HepG2 (cell line): ENCODE data around the gene LMOD1. TPM values are rescaled to one million over a fixed set of nuclear protein-coding genes. Genes with fewer than 3 reads are reported as not detected.

Experiments used
- CREB3 ChIP-seq: sonication (generic); formaldehyde crosslinking; IDR thresholded peaks from 2 replicates; pipeline ENCODE4 v1.5.0; 2020; ENCODE audit warnings: missing genetic modification reagents
- GABPA ChIP-seq, 2 experiments: IDR thresholded peaks; 2 replicates each; pipeline ENCODE4 v1.6.1; 2011 to 2016; ENCODE audit warnings: low read depth in 2 of 2, low read length in 1 of 2, missing biosample characterization in 1 of 2, missing genetic modification characterization in 1 of 2
- HOMEZ ChIP-seq: IDR thresholded peaks from 2 replicates; pipeline ENCODE4 v1.6.1; 2016; ENCODE audit warnings: low read depth
- MXD4 ChIP-seq: IDR thresholded peaks from 2 replicates; pipeline ENCODE4 v1.6.1; 2016; ENCODE audit warnings: mild to moderate bottlenecking, missing biosample characterization, missing genetic modification reagents
- NCOA1 ChIP-seq: sonication (generic); formaldehyde crosslinking; IDR thresholded peaks from 2 replicates; pipeline ENCODE4 v1.9.0; 2021; ENCODE audit warnings: missing genetic modification reagents
- POLR2G ChIP-seq: fragments of 200-400 bp; formaldehyde crosslinking; IDR thresholded peaks from 2 replicates; pipeline ENCODE4 v1.6.1; 2018; ENCODE audit warnings: mild to moderate bottlenecking, low read depth, low read length, moderate library complexity
- RARG ChIP-seq: sonication (generic); formaldehyde crosslinking; IDR thresholded peaks from 2 replicates; pipeline ENCODE4 v1.4.0; 2020; ENCODE audit warnings: low read depth, mild to moderate bottlenecking, missing genetic modification reagents
- RBM39 ChIP-seq: fragments of 200-400 bp; formaldehyde crosslinking; IDR thresholded peaks from one replicate; pipeline ENCODE4 v1.6.1; 2018; ENCODE audit warnings: antibody characterized with exemption, mild to moderate bottlenecking, low read depth, low read length; ENCODE audit not compliant: poor library complexity, severe bottlenecking
- REPIN1 ChIP-seq: sonication (generic); formaldehyde crosslinking; IDR thresholded peaks from 2 replicates; pipeline ENCODE4 v1.8.0; 2022; ENCODE audit warnings: missing genetic modification reagents, low read depth, mild to moderate bottlenecking, borderline replicate concordance
- TFDP1 ChIP-seq: IDR thresholded peaks from 2 replicates; pipeline ENCODE4 v1.6.1; 2016; ENCODE audit warnings: missing compliant biosample characterization, missing genetic modification reagents, borderline replicate concordance
- TSC22D2 ChIP-seq: sonication (generic); formaldehyde crosslinking; IDR thresholded peaks from 2 replicates; pipeline ENCODE4 v1.5.1; 2020; ENCODE audit warnings: missing genetic modification reagents, mild to moderate bottlenecking, borderline replicate concordance
- ZBTB38 ChIP-seq: sonication (generic); formaldehyde crosslinking; IDR thresholded peaks from 2 replicates; pipeline ENCODE4 v1.5.1; 2020; ENCODE audit warnings: mild to moderate bottlenecking, missing genetic modification reagents
- ZFP91 ChIP-seq: sonication (generic); formaldehyde crosslinking; IDR thresholded peaks from 2 replicates; pipeline ENCODE4 v1.9.0; 2022; ENCODE audit warnings: missing genetic modification reagents, mild to moderate bottlenecking, borderline replicate concordance
- ZFY ChIP-seq: sonication (generic); formaldehyde crosslinking; IDR thresholded peaks from 2 replicates; pipeline ENCODE4 v1.4.0; 2020; ENCODE audit warnings: missing genetic modification reagents
- ZNF24 ChIP-seq: fragments of 450-650 bp; IDR thresholded peaks from 2 replicates; pipeline ENCODE4 v1.6.1; 2017; ENCODE audit warnings: antibody characterized with exemption, mild to moderate bottlenecking
- ZNF441 ChIP-seq: sonication (generic); formaldehyde crosslinking; IDR thresholded peaks from 2 replicates; pipeline ENCODE4 v1.7.0; 2021; ENCODE audit warnings: missing genetic modification reagents, borderline replicate concordance
- ZNF770 ChIP-seq: sonication (generic); formaldehyde crosslinking; IDR thresholded peaks from 2 replicates; pipeline ENCODE4 v1.5.0; 2020; ENCODE audit warnings: mild to moderate bottlenecking, missing genetic modification reagents
- ZSCAN25 ChIP-seq: sonication (generic); formaldehyde crosslinking; IDR thresholded peaks from 2 replicates; pipeline ENCODE4 v1.8.0; 2022; ENCODE audit warnings: mild to moderate bottlenecking, missing genetic modification reagents
- polyA plus RNA-seq, 8 experiments: library from polyadenylated mRNA; depleted of rRNA in 3 of 8; stranded (reverse) in 7 of 8; unstranded in 1 of 8; fragments of >200 nt; fragmentation: Illumina TruSeq in 4 of 8; extraction: Trizol in 4 of 8; gene quantifications; 2 replicates each; pipeline versions ENCODE4 v1.2.1 to v1.2.3, GENCODE V29; 2011 to 2016; ENCODE audit warnings: low read depth in 4 of 8, missing spikeins in 1 of 8, mixed read lengths in 1 of 8; ENCODE audit not compliant: insufficient read depth in 1 of 8
- total RNA-seq, 5 experiments: library from RNA; depleted of rRNA; stranded (reverse); fragments of >200 nt; fragmentation: Illumina TruSeq; extraction: Trizol; gene quantifications; 2 replicates each; pipeline ENCODE4 v1.2.3, GENCODE V29; 2016; ENCODE audit warnings: low read depth in 1 of 5

The LMOD1 gene
- total and polyA plus RNA-seq, 2 of the 13 experiments (the other 11 are each of a cell fraction or from before 2014, with no cell fraction given) = not detected

- TF ChIP-seq GABPA (IDR thresholded peaks at IDR 0.05; ENCODE audit: low read depth, low read length) (peak; percentile 75), GABPA (CRISPR knock-in tag; IDR thresholded peaks at IDR 0.05; ENCODE audit: low read depth) (peak; percentile 94), CREB3 (0 out of 2 replicates have a peak, but pooled peaks have one; percentile 55), ZNF770 (CRISPR knock-in tag) (peak; percentile 37; the same call in 1 of the 2 replicates), HOMEZ (CRISPR knock-in tag) (peak; percentile 47; the same call in 1 of the 2 replicates), ZFY (CRISPR knock-in tag) (peak; percentile 65), RARG (no peak), NCOA1 (0 out of 2 replicates have a peak, but pooled peaks have one; percentile 49), POLR2G (peak; percentile 96), MXD4 (CRISPR knock-in tag) (peak; percentile 81), ZSCAN25 (CRISPR knock-in tag) (peak; percentile 55; the same call in 1 of the 2 replicates), TSC22D2 (CRISPR knock-in tag) (0 out of 2 replicates have a peak, but pooled peaks have one; percentile 25), RBM39 (peak; percentile 87), TFDP1 (peak; percentile 51; the same call in 1 of the 2 replicates), REPIN1 (CRISPR knock-in tag) (peak; percentile 76; the same call in 1 of the 2 replicates), ZBTB38 (CRISPR knock-in tag) (peak; percentile 72; the same call in 1 of the 2 replicates), ZFP91 (CRISPR knock-in tag) (peak; percentile 81; the same call in 1 of the 2 replicates), ZNF441 (CRISPR knock-in tag) (peak; percentile 64), ZNF24 (no peak)
These were observed 8.8 kb upstream of the LMOD1 start, which contains the start of gene TIMM17A (continued) for GRCh38 chr1:201955009-201955728.
